IMR-90 (cell line): ENCODE measurements around the gene ITGB2. TPM values are rescaled to one million over a fixed set of nuclear protein-coding genes. Genes with fewer than 3 reads are reported as not detected.
A peak's percentile ranks its signal among the peaks of the same experiment; 100 is the strongest.

Experiments used
- ATAC-seq: fragments of 200-7000 bp; cut with Tn5 transposase; 2 replicates; pipeline ENCODE4 v1.9.1; 2020; ENCODE audit warnings: low read depth, mild to moderate bottlenecking, moderate library complexity
- BruUV-seq: library from RNA; stranded (reverse); fragments of 400-500 nt; replicated peaks from 2 replicates; lab custom pipeline; 2021; lab: Mats Ljungman, UMichigan
- CTCF ChIA-PET: fragments of 300-600 bp; formaldehyde crosslinking; extraction: SDS; loops from one replicate; lab custom pipeline; 2021; ENCODE audit warnings: antibody characterized with exemption; lab: Yijun Ruan, JAX
- POLR2A ChIA-PET: fragments of 300-600 bp; sonication (Branson Sonifier 250); formaldehyde crosslinking; loops from one replicate; lab custom pipeline; 2022; ENCODE audit warnings: antibody characterized with exemption; ENCODE audit not compliant: unreplicated experiment; lab: Charles Lee
- DNase-seq: peaks from one replicate; pipeline ENCODE4 v3.0.0; 2013
- H2AFZ ChIP-seq: replicated peaks from 2 replicates; pipeline ENCODE3; 2013; ENCODE audit warnings: low read length, mild to moderate bottlenecking; ENCODE audit not compliant: poor library complexity
- H2AK5ac ChIP-seq: 2 replicates; pipeline ENCODE4 v1.6.1; 2013; ENCODE audit warnings: low read depth, low read length, inconsistent platforms
- H2AK9ac ChIP-seq: replicated peaks from 2 replicates; pipeline ENCODE3; 2013; ENCODE audit warnings: mild to moderate bottlenecking, low read depth, low read length, moderate library complexity; ENCODE audit not compliant: poor library complexity
- H2BK120ac ChIP-seq: 2 replicates; pipeline ENCODE4 v1.6.1; 2013; ENCODE audit warnings: low read depth, low read length, inconsistent platforms
- H2BK15ac ChIP-seq: 3 replicates; pipeline ENCODE4 v1.6.1; 2013; ENCODE audit warnings: low read depth, low read length, inconsistent platforms
- H2BK20ac ChIP-seq: 2 replicates; pipeline ENCODE4 v1.6.1; 2013; ENCODE audit warnings: low read depth, mild to moderate bottlenecking, inconsistent platforms, low read length, moderate library complexity
- H2BK5ac ChIP-seq: 2 replicates; pipeline ENCODE4 v1.6.1; 2013; ENCODE audit warnings: mild to moderate bottlenecking, low read depth, low read length, inconsistent platforms; ENCODE audit not compliant: poor library complexity, severe bottlenecking
- H3K14ac ChIP-seq: replicated peaks from 2 replicates; pipeline ENCODE4 v1.6.1; 2013; ENCODE audit warnings: low read depth, low read length, inconsistent platforms
- H3K18ac ChIP-seq: 2 replicates; pipeline ENCODE4 v1.6.1; 2013; ENCODE audit warnings: low read depth, low read length, control low read depth
- H3K23ac ChIP-seq: 2 replicates; pipeline ENCODE4 v1.6.1; 2013; ENCODE audit warnings: low read depth, low read length, inconsistent platforms
- H3K27ac ChIP-seq: 2 replicates; pipeline ENCODE4 v1.5.1; 2013; ENCODE audit warnings: mild to moderate bottlenecking, control low read depth, low read length; ENCODE audit not compliant: insufficient read depth
- H3K27me3 ChIP-seq: 2 replicates; pipeline ENCODE4 v1.6.1; 2013; ENCODE audit warnings: low read length; ENCODE audit not compliant: control insufficient read depth, insufficient read depth
- H3K36me3 ChIP-seq: 2 replicates; pipeline ENCODE4 v1.6.1; 2013; ENCODE audit warnings: low read length, mixed read lengths; ENCODE audit not compliant: control insufficient read depth, insufficient read depth
- H3K4ac ChIP-seq: 2 replicates; pipeline ENCODE4 v1.6.1; 2013; ENCODE audit warnings: low read depth, low read length, inconsistent platforms
- H3K4me1 ChIP-seq: 2 replicates; pipeline ENCODE4 v1.6.1; 2013; ENCODE audit warnings: low read length, mixed read lengths; ENCODE audit not compliant: control insufficient read depth, insufficient read depth
- H3K4me2 ChIP-seq: 2 replicates; pipeline ENCODE4 v1.6.1; 2013; ENCODE audit warnings: low read depth, mild to moderate bottlenecking, control low read depth, low read length, moderate library complexity
- H3K4me3 ChIP-seq: 2 replicates; pipeline ENCODE4 v1.5.1; 2013; ENCODE audit warnings: low read depth, mild to moderate bottlenecking, control low read depth, low read length, moderate library complexity; ENCODE audit not compliant: insufficient read depth
- H3K56ac ChIP-seq: 2 replicates; pipeline ENCODE4 v1.6.1; 2013; ENCODE audit warnings: low read length, inconsistent platforms; ENCODE audit not compliant: insufficient read depth; ENCODE audit errors: extremely low read depth
- H3K79me1 ChIP-seq, 2 experiments: 2 replicates each; pipeline ENCODE4 v1.6.1; 2013; ENCODE audit warnings: low read length in 2 of 2, inconsistent platforms in 1 of 2, low read depth in 1 of 2
- H3K9ac ChIP-seq: 2 replicates; pipeline ENCODE4 v1.6.1; 2013; ENCODE audit warnings: low read depth, low read length, control low read depth
- H3K9me1 ChIP-seq: 2 replicates; pipeline ENCODE4 v1.6.1; 2013; ENCODE audit warnings: low read length, inconsistent platforms; ENCODE audit not compliant: insufficient read depth
- H3K9me3 ChIP-seq: 2 replicates; pipeline ENCODE4 v1.6.1; 2013; ENCODE audit warnings: low read length; ENCODE audit not compliant: control insufficient read depth, insufficient read depth
- H4K20me1 ChIP-seq: 2 replicates; pipeline ENCODE4 v1.6.1; 2013; ENCODE audit warnings: low read length, inconsistent platforms; ENCODE audit not compliant: insufficient read depth
- H4K5ac ChIP-seq: 2 replicates; pipeline ENCODE4 v1.6.1; 2013; ENCODE audit warnings: mild to moderate bottlenecking, low read depth, low read length, control low read depth
- H4K8ac ChIP-seq, 2 experiments: 2 replicates each; pipeline ENCODE4 v1.6.1; 2013; ENCODE audit warnings: low read depth in 2 of 2, low read length in 2 of 2, control low read depth in 1 of 2, inconsistent platforms in 1 of 2
- H4K91ac ChIP-seq: 2 replicates; pipeline ENCODE4 v1.6.1; 2013; ENCODE audit warnings: low read depth, low read length, inconsistent platforms; ENCODE audit not compliant: insufficient read depth
- BHLHE40 ChIP-seq: fragments of 150-350 bp; IDR thresholded peaks from 2 replicates; pipeline ENCODE4 v1.6.1; 2016; ENCODE audit warnings: mild to moderate bottlenecking, low read depth, low read length
- FOS ChIP-seq: fragments of 150-350 bp; IDR thresholded peaks from 2 replicates; pipeline ENCODE4 v1.6.1; 2016; ENCODE audit warnings: low read depth, low read length
- MAFK ChIP-seq: IDR thresholded peaks from 2 replicates; pipeline ENCODE4 v1.6.1; 2012; ENCODE audit warnings: low read depth, low read length, improper control_type of control experiment
- MAZ ChIP-seq: IDR thresholded peaks from 2 replicates; pipeline ENCODE4 v1.6.1; 2012; ENCODE audit warnings: low read depth, mild to moderate bottlenecking, low read length, improper control_type of control experiment, moderate library complexity, borderline replicate concordance
- SMC3 ChIP-seq: fragments of 150-350 bp; IDR thresholded peaks from 2 replicates; pipeline ENCODE4 v1.6.1; 2016; ENCODE audit warnings: low read depth, mild to moderate bottlenecking, antibody characterized with exemption, low read length, moderate library complexity
- WGBS, 2 experiments: methylation state at CpG; one replicate each; pipeline versions ENCODE4 v1.1.5 to v1.1.7; 2013; ENCODE audit warnings: missing lambda C conversion rate in 2 of 2; ENCODE audit not compliant: insufficient read length in 1 of 2; ENCODE audit errors: extremely low coverage in 2 of 2; 5-methylcytosine and 5-hydroxymethylcytosine counted together
- dilution Hi-C: fragments of 300-500 bp; cut with HindIII; formaldehyde crosslinking; loops from one replicate; pipeline ENCODE4 v1.14.3; 2018; ENCODE audit warnings: low sequenced_read_pairs; ENCODE audit not compliant: unreplicated experiment
- in situ Hi-C: fragments of 300-500 bp; cut with MboI; formaldehyde crosslinking; loops from 3 replicates; pipeline ENCODE4 v1.14.3; 2019; ENCODE audit warnings: low sequenced_read_pairs, inconsistent platforms, mixed read lengths
- intact Hi-C: fragments of 100-400 bp; cut with micrococcal nuclease; formaldehyde crosslinking; loops from 2 replicates; pipeline ENCODE4 v1.10.0; 2022
- polyA plus RNA-seq, 3 experiments: library from polyadenylated mRNA; depleted of rRNA; stranded (reverse); fragments of >200 nt; gene quantifications; 2 replicates each; pipeline ENCODE4 v1.2.3, GENCODE V29; 2012; ENCODE audit warnings: low replicate concordance in 1 of 3
- total RNA-seq: library from RNA; depleted of rRNA; stranded (reverse); fragments of >200 nt; gene quantifications from 2 replicates; pipeline ENCODE4 v1.2.3, GENCODE V29; 2012

ITGB2 gene
- total and polyA plus RNA-seq, 2 of the 4 experiments (the other 2 are of a cell fraction): 0.14 TPM; not detected in 1

DNA sequence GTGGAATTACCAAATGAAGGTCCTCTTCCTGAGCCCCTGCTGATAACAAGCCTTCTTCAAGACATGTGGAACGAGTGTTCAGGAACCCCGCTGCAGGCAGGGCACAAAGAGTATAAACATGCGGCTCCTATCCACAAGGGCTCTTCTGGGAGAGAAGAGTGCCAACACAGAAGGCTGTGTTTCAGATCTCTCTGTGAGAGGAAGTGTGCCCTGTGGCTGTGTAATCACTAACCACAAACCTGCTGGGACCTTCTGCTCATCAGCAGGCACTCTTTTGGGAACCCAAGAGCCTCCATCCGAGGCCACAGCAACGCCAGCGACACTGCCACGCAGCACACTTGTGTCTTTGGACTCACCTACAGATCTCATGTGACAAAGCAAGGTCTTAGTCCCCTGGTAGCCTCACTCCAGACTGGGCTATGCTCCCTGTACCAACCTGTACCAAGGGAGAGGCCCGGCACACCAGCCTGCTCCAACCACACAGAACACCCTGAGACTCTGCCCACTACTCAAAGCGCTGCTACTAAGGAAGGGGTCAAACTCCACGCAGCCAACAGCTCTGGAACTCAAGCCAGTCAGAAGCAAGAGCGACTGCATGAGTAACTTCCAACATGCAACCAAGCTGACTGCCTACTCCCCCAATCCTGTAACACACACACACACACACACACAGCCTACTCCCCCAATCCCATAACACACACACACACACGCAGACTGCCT, 55.0 kb downstream of the ITGB2 start:
- Histone ChIP-seq H3K79me1 (peaks cover 12 to 81% of the 10 kb centered on the region in 2 experiments), H4K20me1 (peaks cover 98% of the 10 kb centered on the region), H2AK9ac (no peak overlapping the region), H3K56ac (no peak overlapping the region), H3K4me3 (no peak overlapping the region), H3K36me3 (peaks cover 37% of the 10 kb centered on the region), H3K27me3 (no peaks in the 10 kb centered on the region), H4K5ac (no peak overlapping the region), H4K8ac (peak overlapping the region in 1 of 2 experiments; percentile 13; a peak in 1 of 4 replicates), H3K4me1 (peaks cover 32% of the 10 kb centered on the region), H2BK15ac (no peak overlapping the region; the same call in 2 of the 3 replicates), H3K9ac (no peak overlapping the region), H3K4ac (0 out of 2 replicates have a peak overlapping the region, but pooled peaks have one; percentile 1), H2BK20ac (no peak overlapping the region), H3K14ac (peak overlapping the region; percentile 27; the same call in 1 of the 2 replicates), H3K4me2 (no peak overlapping the region; the same call in 1 of the 2 replicates), H3K27ac (no peak overlapping the region), H3K9me3 (no peaks in the 10 kb centered on the region), H3K18ac (no peak overlapping the region), H2AK5ac (peak overlapping the region; percentile 78), H3K9me1 (peaks cover 55% of the 10 kb centered on the region), H3K23ac (no peak overlapping the region; the same call in 1 of the 2 replicates), H2AFZ (no peak overlapping the region), H4K91ac (no peak overlapping the region), H2BK5ac (peak overlapping the region; percentile 61), H2BK120ac (no peak overlapping the region)
- in situ Hi-C loops (no loop called here), intact Hi-C loops (no loop called here), dilution Hi-C loops (no loop called here)
- ATAC-seq (no peak), DNase-seq (no peak)
- WGBS, 2 experiments: 92% methylated on average over 8 of the region's 12 CpGs; no CpG with 5 or more reads in 1 of the 2 experiments
- ChIA-PET POLR2A (interaction anchor here (0.6 kb wide), 1 partner anchor 429 kb away, joined by 4 read pairs; no protein-coding TSS in a partner anchor), CTCF (no interaction called here)
- TF ChIP-seq FOS: no peak
- TF ChIP-seq MAZ: no peak
- no peak for TF ChIP-seq SMC3
- no peak for TF ChIP-seq MAFK
- TF ChIP-seq BHLHE40: no peak
- no TSS peak for BruUV-seq
